CMK (cell line): ENCODE measurements around the gene SS18L1.

Experiments
- DNase-seq: peaks from one replicate; pipeline ENCODE4 v3.0.0-alpha.2; 2010; ENCODE audit warnings: low read depth

SS18L1 gene

GRCh38 chr20:62120365-62120762, 23.2 kb upstream of the SS18L1 start:
- DNase-seq: no peak

GRCh38 chr20:62120990-62121775, 22.4 kb upstream of the SS18L1 start:
- no peak for DNase-seq

GRCh38 chr20:62121776-62122653, 21.6 kb upstream of the SS18L1 start, which contains the start of gene LSM14B:
TSS of gene LSM14B (plus strand) at chr20:62122475. CDS start at chr20:62122667, 192 bp downstream.
- peak; percentile 90 for DNase-seq

GRCh38 chr20:62122654-62123449, 20.7 kb upstream of the SS18L1 start:
- no peak for DNase-seq

- no peak for DNase-seq
Observed at GRCh38 chr20:62123450-62124118, 20.0 kb upstream of the SS18L1 start.

- DNase-seq: no peak
Observed at GRCh38 chr20:62126141-62126540, 17.4 kb upstream of the SS18L1 start.

GRCh38 chr20:62127799-62128198, 15.8 kb upstream of the SS18L1 start:
- no peak for DNase-seq

- DNase-seq: no peak
Observed at GRCh38 chr20:62128502-62128901, 15.1 kb upstream of the SS18L1 start.

GRCh38 chr20:62129731-62130531, 13.6 kb upstream of the SS18L1 start:
- DNase-seq: no peak

GRCh38 chr20:62131560-62132320, 11.8 kb upstream of the SS18L1 start:
- DNase-seq: no peak

- DNase-seq: no peak
Observed at GRCh38 chr20:62132421-62132820, 11.1 kb upstream of the SS18L1 start.

- no peak for DNase-seq
Observed at GRCh38 chr20:62133051-62133845, 10.3 kb upstream of the SS18L1 start.

GRCh38 chr20:62133864-62134263, 9.7 kb upstream of the SS18L1 start:
- DNase-seq: no peak

GRCh38 chr20:62134735-62135231, 8.8 kb upstream of the SS18L1 start:
- no peak for DNase-seq

GRCh38 chr20:62135573-62136266, 7.8 kb upstream of the SS18L1 start:
- DNase-seq: no peak

GRCh38 chr20:62136283-62137091, 7.1 kb upstream of the SS18L1 start:
- no peak for DNase-seq

- no peak for DNase-seq
Observed at GRCh38 chr20:62137092-62137384, 6.5 kb upstream of the SS18L1 start.
